ENCODE measurements around the gene CNOT3. TPM values are rescaled to one million over a fixed set of nuclear protein-coding genes. Genes with fewer than 3 reads are reported as not detected.

Gene CNOT3
- total RNA-seq, 1 donor from 2014 or later = 38.1 TPM

Other genes with a start within 250 kb of the CNOT3 start
- gene CACNG7, start 228.5 kb upstream of the CNOT3 start, total RNA-seq = not detected
- gene CACNG8, start 174.8 kb upstream of the CNOT3 start, total RNA-seq = 0.22 TPM
- not detected for gene CACNG6, start 146.1 kb upstream of the CNOT3 start, total RNA-seq
- gene VSTM1, start 73.9 kb upstream of the CNOT3 start, total RNA-seq = 0.76 TPM
- not detected for gene TARM1, start 56.4 kb upstream of the CNOT3 start, total RNA-seq
- 4.0 TPM for gene OSCAR, start 37.0 kb upstream of the CNOT3 start, total RNA-seq
- gene NDUFA3, start 34.9 kb upstream of the CNOT3 start, total RNA-seq = 80.5 TPM
- 16.0 TPM for gene TFPT, start 22.1 kb upstream of the CNOT3 start, total RNA-seq
- gene PRPF31, start 22.0 kb upstream of the CNOT3 start, total RNA-seq = 47.2 TPM
- 6.3 TPM for gene LENG1, start 22.0 kb downstream of the CNOT3 start, total RNA-seq
- gene TMC4, start 35.4 kb downstream of the CNOT3 start, total RNA-seq = 2.9 TPM
- 56.0 TPM for gene MBOAT7, start 51.8 kb downstream of the CNOT3 start, total RNA-seq
- gene TSEN34, start 53.5 kb downstream of the CNOT3 start, total RNA-seq = 24.3 TPM
- gene RPS9, start 63.1 kb downstream of the CNOT3 start, total RNA-seq = 1,121 TPM
- gene LILRB3, start 85.2 kb downstream of the CNOT3 start, total RNA-seq = 23.9 TPM
- 11.4 TPM for gene LILRA6, start 105.0 kb downstream of the CNOT3 start, total RNA-seq
- 24.1 TPM for gene LILRB5, start 119.5 kb downstream of the CNOT3 start, total RNA-seq
- 12.9 TPM for gene LILRB2, start 143.3 kb downstream of the CNOT3 start, total RNA-seq
- 5.3 TPM for gene LILRA5, start 175.4 kb downstream of the CNOT3 start, total RNA-seq
- gene LILRA4, start 201.4 kb downstream of the CNOT3 start, total RNA-seq = 2.1 TPM
- 44.7 TPM for gene LAIR1, start 227.2 kb downstream of the CNOT3 start, total RNA-seq